ENCODE results near the gene ING1. TPM values are rescaled to one million over a fixed set of nuclear protein-coding genes. Genes with fewer than 3 reads are reported as not detected.
"Not testable (repeated sequence)": the region's sequence is repeated elsewhere in the genome, so short reads cannot be mapped to it uniquely, and the experiment has no call there.

Gene ING1
- 6.5 TPM for total RNA-seq (ENCODE audit: insufficient read depth, low replicate concordance)

GRCh38 chr13:110713642-110713952, at the start of gene ING1:
TSS of gene ING1 (plus strand) at chr13:110713700. CDS start at chr13:110714150, 450 bp downstream.
- no peak for DNase-seq (ENCODE audit: low spot score)

GRCh38 chr13:110664041-110664440, 49.5 kb upstream of the ING1 start:
- no peak for DNase-seq (ENCODE audit: low spot score)

GRCh38 chr13:110664673-110665072, 48.8 kb upstream of the ING1 start:
- DNase-seq (ENCODE audit: low spot score): no peak

- no peak for DNase-seq (ENCODE audit: low spot score)
Observed at GRCh38 chr13:110665491-110666254, 47.8 kb upstream of the ING1 start.

GRCh38 chr13:110666255-110666533, 47.3 kb upstream of the ING1 start:
- DNase-seq (ENCODE audit: low spot score): no peak

GRCh38 chr13:110669036-110669435, 44.5 kb upstream of the ING1 start:
- no peak for DNase-seq (ENCODE audit: low spot score)

DNA sequence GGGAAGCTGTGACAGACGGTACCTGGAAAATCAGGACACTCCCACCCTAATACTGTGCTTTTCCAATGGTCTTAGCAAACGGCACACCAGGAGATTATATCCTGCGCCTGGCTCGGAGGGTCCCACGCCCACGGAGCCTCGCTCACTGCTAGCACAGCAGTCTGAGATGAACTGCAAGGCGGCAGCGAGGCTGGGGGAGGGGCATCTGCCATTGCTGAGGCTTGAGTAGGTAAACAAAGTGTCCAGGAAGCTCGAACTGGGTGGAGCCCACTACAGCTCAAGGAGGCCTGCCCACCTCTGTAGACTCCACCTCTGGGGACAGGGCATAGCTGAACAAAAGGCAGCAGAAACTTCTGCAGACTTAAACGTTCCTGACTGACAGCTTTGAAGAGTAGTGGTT, 43.7 kb upstream of the ING1 start:
- not testable (repeated sequence) for DNase-seq (ENCODE audit: low spot score)

DNA sequence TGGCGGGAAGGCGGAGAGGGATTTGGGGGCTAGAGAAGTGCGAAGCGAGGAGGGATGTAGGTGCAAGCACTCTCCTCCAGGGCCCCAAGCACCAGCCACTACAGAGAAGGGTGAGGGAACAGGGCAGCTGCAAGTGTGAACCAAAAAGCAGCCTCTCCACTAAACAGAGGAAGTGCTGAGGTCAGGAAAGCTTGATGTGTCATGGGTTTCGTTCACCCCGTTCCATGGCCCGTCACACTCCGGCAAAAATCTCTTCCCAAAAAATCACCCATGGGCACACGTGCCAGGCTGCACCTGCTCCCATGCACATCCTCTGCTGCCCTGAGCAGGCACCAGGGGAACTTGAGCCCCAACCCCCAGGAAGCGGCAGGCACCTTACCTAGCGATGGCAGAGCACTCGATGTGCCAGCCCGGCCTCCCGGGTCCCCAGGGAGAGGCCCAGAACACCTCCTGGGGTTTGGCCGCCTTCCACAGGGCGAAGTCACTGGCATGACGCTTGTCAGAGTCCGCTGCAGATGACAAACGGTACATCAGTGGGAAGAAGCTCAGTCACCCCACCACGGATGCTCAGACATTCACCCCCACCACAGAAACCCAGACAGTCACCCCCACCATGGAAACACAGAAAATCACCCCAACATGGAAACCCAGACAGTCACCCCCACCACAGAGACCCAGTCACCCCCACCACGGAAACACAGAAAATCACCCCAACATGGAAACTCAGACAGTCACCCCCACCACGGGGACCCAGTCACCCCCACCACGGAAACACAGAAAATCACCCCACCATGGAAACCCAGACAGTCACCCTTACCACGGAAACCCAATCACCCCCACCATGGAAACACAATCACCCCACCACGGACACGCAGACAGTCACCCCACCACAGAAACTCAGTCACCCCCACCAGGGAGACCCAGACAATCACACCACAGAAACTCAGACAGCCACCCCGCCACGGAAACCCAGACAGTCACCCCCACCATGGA, 36.6 kb upstream of the ING1 start:
- DNase-seq (ENCODE audit: low spot score): no peak

- no peak for DNase-seq (ENCODE audit: low spot score)
Observed at GRCh38 chr13:110677731-110678545, 35.6 kb upstream of the ING1 start.

DNA sequence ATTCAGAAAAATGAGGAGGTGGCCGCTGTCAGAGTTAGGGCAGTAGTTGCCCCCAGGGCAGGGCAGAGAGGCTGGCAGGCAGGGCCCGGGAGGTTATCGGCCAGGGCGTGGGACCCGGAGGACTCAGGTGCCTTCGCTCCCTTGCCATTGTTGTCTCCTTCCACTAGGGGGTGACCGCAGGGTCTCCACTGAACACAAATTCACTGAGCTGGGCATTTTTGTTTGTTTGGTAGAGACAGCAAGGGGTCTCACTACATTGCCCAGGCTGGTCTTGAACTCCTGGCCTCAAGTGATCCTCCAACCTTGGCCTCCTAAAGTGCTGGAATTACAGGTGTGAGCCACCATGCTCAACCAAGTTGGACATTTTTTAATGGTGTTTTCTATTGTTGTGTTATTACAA, 32.6 kb upstream of the ING1 start:
- DNase-seq (ENCODE audit: low spot score): no peak

GRCh38 chr13:110681868-110682550, 31.5 kb upstream of the ING1 start:
- no peak for DNase-seq (ENCODE audit: low spot score)

DNA sequence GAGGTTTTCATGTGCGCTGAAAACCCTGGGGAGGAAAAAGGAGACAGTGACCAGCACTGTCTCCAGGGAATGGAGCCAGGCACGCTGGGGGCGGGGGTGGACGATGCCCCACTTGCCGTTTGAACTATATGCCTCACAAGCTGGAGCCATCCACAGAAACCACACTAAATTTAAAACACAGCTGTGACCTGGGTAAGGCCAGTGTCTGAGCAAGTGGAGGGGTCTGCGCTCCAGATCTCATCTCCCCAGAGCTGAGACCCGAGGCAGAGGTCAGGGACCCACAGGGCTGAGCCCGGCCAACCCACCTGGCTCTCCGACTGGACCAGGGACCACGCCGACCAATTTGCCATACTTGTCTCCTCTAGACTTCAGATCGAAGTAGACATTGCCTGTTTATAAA, 30.8 kb upstream of the ING1 start:
- no peak for DNase-seq (ENCODE audit: low spot score)

- no peak for DNase-seq (ENCODE audit: low spot score)
Observed at GRCh38 chr13:110683203-110683883, 30.2 kb upstream of the ING1 start.

DNA sequence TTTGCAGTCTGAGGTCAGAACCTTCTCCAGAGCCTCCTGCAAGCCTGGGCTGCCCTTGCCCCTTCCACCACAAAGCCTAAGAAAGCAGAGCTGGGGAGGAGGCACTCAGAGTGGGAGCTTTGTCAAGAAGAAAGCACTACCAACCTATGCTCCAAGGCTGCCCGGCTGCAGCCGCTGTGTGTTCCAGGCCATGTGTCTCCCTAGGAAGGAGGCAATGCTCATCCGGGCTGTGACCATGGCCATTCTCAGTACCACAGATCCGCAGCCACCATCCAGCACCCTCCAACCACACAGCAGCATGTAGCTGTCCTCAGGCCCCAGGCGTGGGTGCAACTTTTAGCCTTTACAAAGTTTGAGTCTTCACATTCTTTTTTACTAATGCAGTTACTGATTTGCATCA, 29.6 kb upstream of the ING1 start:
- DNase-seq (ENCODE audit: low spot score): no peak

DNA sequence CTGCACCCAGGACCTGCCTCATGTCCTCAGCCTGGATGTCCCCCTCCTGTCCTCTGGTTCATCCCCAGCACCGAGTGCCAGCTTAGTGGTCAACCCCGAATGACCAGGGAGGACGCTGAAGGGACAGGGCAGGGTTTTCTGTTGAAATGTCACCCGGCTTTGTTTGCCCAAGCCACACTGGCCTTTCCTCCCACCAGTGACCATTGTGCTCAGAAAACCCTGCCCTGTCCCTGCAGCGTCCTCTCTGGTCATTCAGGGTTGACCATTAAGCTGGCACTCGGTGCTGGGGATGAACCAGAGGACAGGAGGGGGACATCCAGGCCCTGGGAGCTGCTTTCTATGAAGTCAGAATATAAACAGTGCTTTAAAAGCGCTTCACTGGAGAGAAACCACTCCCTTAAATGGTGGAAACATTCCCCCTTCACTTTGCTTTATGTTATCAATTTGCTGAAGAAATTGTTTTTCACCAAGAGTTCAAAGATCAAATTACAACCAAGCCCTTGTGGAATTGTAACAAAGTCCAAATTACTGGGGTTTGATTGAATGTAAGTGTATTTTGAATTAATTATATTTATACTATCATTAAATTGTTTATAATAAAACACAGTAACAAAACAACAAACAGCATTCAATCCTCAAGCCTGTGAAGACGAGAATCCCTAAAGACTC, 29.0 kb upstream of the ING1 start:
- no peak for DNase-seq (ENCODE audit: low spot score)

GRCh38 chr13:110685305-110686020, 28.0 kb upstream of the ING1 start:
- peak; percentile 42 for DNase-seq (ENCODE audit: low spot score)

- no peak for DNase-seq (ENCODE audit: low spot score)
Observed at GRCh38 chr13:110687736-110688135, 25.8 kb upstream of the ING1 start.

- no peak for DNase-seq (ENCODE audit: low spot score)
Observed at GRCh38 chr13:110689041-110689440, 24.5 kb upstream of the ING1 start.

GRCh38 chr13:110689711-110690110, 23.8 kb upstream of the ING1 start:
- DNase-seq (ENCODE audit: low spot score): no peak

DNA sequence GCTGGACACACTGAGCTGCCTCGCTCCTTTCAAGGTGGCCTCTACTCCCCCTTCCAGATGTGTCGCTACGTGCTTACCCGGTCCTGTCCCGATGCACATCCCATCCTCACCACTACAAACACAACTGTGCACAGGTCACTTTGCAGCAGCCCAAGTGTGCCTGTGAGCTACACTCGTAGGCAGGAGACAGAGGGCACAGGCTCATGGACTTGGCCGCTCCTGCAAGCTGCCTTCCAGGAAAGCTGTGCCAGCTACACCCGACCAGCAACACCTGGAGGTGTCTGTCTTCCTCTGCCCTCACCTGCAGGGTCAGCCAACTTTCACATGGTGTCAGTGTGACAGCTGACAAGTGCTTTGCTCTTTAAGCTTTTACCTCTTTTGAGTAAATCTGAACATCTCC, 23.0 kb upstream of the ING1 start:
- DNase-seq (ENCODE audit: low spot score): no peak

Data from umbilical cord (tissue), 2 donors.